H9 (cell line): Measurements from ENCODE around the gene ABCG8. TPM values are rescaled to one million over a fixed set of nuclear protein-coding genes. Genes with fewer than 3 reads are reported as not detected.

Source experiments
- DNase-seq: peaks from one replicate; pipeline ENCODE4 v3.0.0-alpha.2; 2017
- H2AFZ ChIP-seq: one replicate; pipeline ENCODE4 v1.6.1; 2013; ENCODE audit warnings: mild to moderate bottlenecking, low read length, control low read depth, moderate library complexity
- H2AK5ac ChIP-seq: 2 replicates; pipeline ENCODE4 v1.6.1; 2013; ENCODE audit warnings: low read length, control low read depth, mixed read lengths; ENCODE audit not compliant: insufficient read length
- H2BK120ac ChIP-seq: one replicate; pipeline ENCODE4 v1.6.1; 2013; ENCODE audit warnings: low read depth, mild to moderate bottlenecking, low read length, control low read depth, inconsistent platforms; ENCODE audit not compliant: poor library complexity, severe bottlenecking
- H2BK12ac ChIP-seq: 2 replicates; pipeline ENCODE4 v1.6.1; 2013; ENCODE audit warnings: low read length, control low read depth, mixed read lengths, low read depth; ENCODE audit not compliant: insufficient read length
- H2BK15ac ChIP-seq: 2 replicates; pipeline ENCODE4 v1.6.1; 2013; ENCODE audit warnings: low read depth, low read length, control low read depth
- H2BK20ac ChIP-seq: one replicate; pipeline ENCODE4 v1.6.1; 2013; ENCODE audit warnings: low read depth, mild to moderate bottlenecking, low read length, control low read depth, inconsistent platforms; ENCODE audit not compliant: poor library complexity, severe bottlenecking
- H2BK5ac ChIP-seq: 2 replicates; pipeline ENCODE4 v1.6.1; 2013; ENCODE audit warnings: low read length, control low read depth, mixed read lengths; ENCODE audit not compliant: insufficient read length
- H3K14ac ChIP-seq: 2 replicates; pipeline ENCODE4 v1.6.1; 2013; ENCODE audit warnings: low read length, control low read depth; ENCODE audit not compliant: insufficient read depth
- H3K18ac ChIP-seq: 2 replicates; pipeline ENCODE4 v1.6.1; 2013; ENCODE audit warnings: low read depth, mild to moderate bottlenecking, mixed read lengths, low read length, control low read depth; ENCODE audit not compliant: insufficient read length
- H3K23ac ChIP-seq: 2 replicates; pipeline ENCODE4 v1.6.1; 2013; ENCODE audit warnings: low read length, control low read depth, mixed read lengths, low read depth; ENCODE audit not compliant: insufficient read length
- H3K23me2 ChIP-seq: 2 replicates; pipeline ENCODE4 v1.6.1; 2013; ENCODE audit warnings: low read depth, mild to moderate bottlenecking, mixed read lengths, low read length, control low read depth; ENCODE audit not compliant: insufficient read length, poor library complexity, severe bottlenecking
- H3K27ac ChIP-seq: 2 replicates; pipeline ENCODE4 v1.5.1; 2013; ENCODE audit warnings: low read length, control low read depth, mixed read lengths, low read depth; ENCODE audit not compliant: insufficient read length
- H3K27me3 ChIP-seq: 2 replicates; pipeline ENCODE4 v1.6.1; 2013; ENCODE audit warnings: low read length, control low read depth, inconsistent platforms; ENCODE audit not compliant: insufficient read depth
- H3K4ac ChIP-seq: 2 replicates; pipeline ENCODE4 v1.6.1; 2013; ENCODE audit warnings: low read depth, mild to moderate bottlenecking, control low read depth, inconsistent platforms, low read length, moderate library complexity
- H3K4me1 ChIP-seq: 2 replicates; pipeline ENCODE4 v1.6.1; 2013; ENCODE audit warnings: low read length, control low read depth, inconsistent platforms; ENCODE audit not compliant: insufficient read depth
- H3K4me2 ChIP-seq: 2 replicates; pipeline ENCODE4 v1.6.1; 2013; ENCODE audit warnings: low read length, control low read depth, mixed read lengths; ENCODE audit not compliant: insufficient read length, insufficient read depth
- H3K56ac ChIP-seq: 2 replicates; pipeline ENCODE4 v1.6.1; 2013; ENCODE audit warnings: low read depth, mild to moderate bottlenecking, mixed read lengths, low read length, control low read depth; ENCODE audit not compliant: insufficient read length
- H3K79me1 ChIP-seq: 2 replicates; pipeline ENCODE4 v1.6.1; 2013; ENCODE audit warnings: low read depth, mild to moderate bottlenecking, moderate library complexity, low read length, control low read depth, inconsistent platforms; ENCODE audit not compliant: insufficient read depth, poor library complexity, severe bottlenecking
- H3K79me2 ChIP-seq: 2 replicates; pipeline ENCODE4 v1.6.1; 2013; ENCODE audit warnings: low read length, control low read depth, inconsistent platforms; ENCODE audit not compliant: insufficient read depth
- H3K9ac ChIP-seq: 2 replicates; pipeline ENCODE4 v1.6.1; 2013; ENCODE audit warnings: low read length, control low read depth, mixed read lengths; ENCODE audit not compliant: insufficient read length; ENCODE audit errors: extremely low read depth
- H3K9me3 ChIP-seq: one replicate; pipeline ENCODE4 v1.6.1; 2013; ENCODE audit warnings: low read depth, low read length, inconsistent platforms; ENCODE audit not compliant: control insufficient read depth
- H3T11ph ChIP-seq: one replicate; pipeline ENCODE4 v1.6.1; 2013; ENCODE audit warnings: mild to moderate bottlenecking, low read length, control low read depth, inconsistent platforms
- H4K20me1 ChIP-seq: one replicate; pipeline ENCODE4 v1.6.1; 2013; ENCODE audit not compliant: control insufficient read depth, insufficient read length, insufficient read depth
- H4K5ac ChIP-seq: 2 replicates; pipeline ENCODE4 v1.6.1; 2013; ENCODE audit warnings: low read depth, mild to moderate bottlenecking, mixed read lengths, low read length, control low read depth; ENCODE audit not compliant: insufficient read length
- H4K8ac ChIP-seq: replicated peaks from 2 replicates; pipeline ENCODE4 v1.6.1; 2013; ENCODE audit warnings: low read length, control low read depth, mixed read lengths, low read depth; ENCODE audit not compliant: insufficient read length
- H4K91ac ChIP-seq: 2 replicates; pipeline ENCODE4 v1.6.1; 2013; ENCODE audit warnings: low read depth, mild to moderate bottlenecking, moderate library complexity, mixed read lengths, low read length, control low read depth; ENCODE audit not compliant: insufficient read length
- H3K27ac Mint-ChIP-seq, 3 experiments: 2 replicates in 2 of 3; 3 replicates in 1 of 3; pipeline ENCODE4 v1.8.0; 2020 to 2021; ENCODE audit warnings: mixed read lengths in 3 of 3, mild to moderate bottlenecking in 1 of 3, moderate library complexity in 1 of 3
- H3K27me3 Mint-ChIP-seq: 2 replicates; pipeline ENCODE4 v1.8.0; 2021; ENCODE audit warnings: low read depth, mild to moderate bottlenecking, moderate library complexity, mixed read lengths
- H3K36me3 Mint-ChIP-seq, 3 experiments: 2 replicates in 2 of 3; 3 replicates in 1 of 3; pipeline ENCODE4 v1.8.0; 2020 to 2021; ENCODE audit warnings: low read depth in 3 of 3, mixed read lengths in 3 of 3; ENCODE audit not compliant: insufficient read depth in 1 of 3
- H3K4me1 Mint-ChIP-seq, 2 experiments: 2 replicates each; pipeline ENCODE4 v1.8.0; 2020; ENCODE audit warnings: mixed read lengths in 2 of 2
- H3K4me3 Mint-ChIP-seq, 2 experiments: 2 replicates in 1 of 2; 3 replicates in 1 of 2; pipeline ENCODE4 v1.8.0; 2020 to 2021; ENCODE audit warnings: mild to moderate bottlenecking in 2 of 2, mixed read lengths in 2 of 2, moderate library complexity in 1 of 2
- H3K9me3 Mint-ChIP-seq, 2 experiments: 2 replicates in 1 of 2; 3 replicates in 1 of 2; pipeline ENCODE4 v1.8.0; 2020; ENCODE audit warnings: mild to moderate bottlenecking in 2 of 2, mixed read lengths in 2 of 2, moderate library complexity in 1 of 2
- CTCF ChIP-seq: fragments of 200-600 bp; sonication (generic); conservative IDR thresholded peaks from 3 replicates; pipeline ENCODE4 v1.8.0; 2021; ENCODE audit warnings: antibody characterized with exemption, mild to moderate bottlenecking
- WGBS: extraction: QIAGEN DNeasy Blood & Tissue Kit; methylation state at CpG from one replicate; pipeline ENCODE4 v1.1.7; 2013; ENCODE audit warnings: missing lambda C conversion rate, low lambda C conversion rate, mixed read lengths; ENCODE audit not compliant: insufficient read length; ENCODE audit errors: extremely low coverage; 5-methylcytosine and 5-hydroxymethylcytosine counted together
- total RNA-seq: library from RNA; stranded (reverse); gene quantifications from 2 replicates; pipeline ENCODE4 v1.2.1, GENCODE V29; 2021

Gene ABCG8
- total RNA-seq, 1 experiment from 2014 or later: not detected

GRCh38 chr2:43845181-43845580 lies 6.4 kb downstream of the ABCG8 start:
- H4K8ac ChIP-seq: no peak overlapping the region
- H3K36me3 Mint-ChIP-seq: no peaks in the 10 kb centered on the region

More at GRCh38 chr2:43845181-43845580, 6.4 kb downstream of the ABCG8 start:
- Histone ChIP-seq H3K9me3 (no peaks in the 10 kb centered on the region), H3K79me1 (no peaks in the 10 kb centered on the region), H2BK5ac (no peak overlapping the region), H3K9ac (no peak overlapping the region), H3K27me3 (no peaks in the 10 kb centered on the region), H3K79me2 (no peaks in the 10 kb centered on the region), H3K23ac (no peak overlapping the region), H2BK20ac (no peak overlapping the region), H3K4me1 (no peaks in the 10 kb centered on the region; the same call in 1 of the 2 replicates), H3K4me2 (no peak overlapping the region), H3K4ac (no peak overlapping the region), H3K14ac (no peak overlapping the region), H4K91ac (no peak overlapping the region), H3K23me2 (no peaks in the 10 kb centered on the region), H2BK12ac (no peak overlapping the region), H2BK120ac (no peak overlapping the region), H3K56ac (no peak overlapping the region), H3K18ac (no peak overlapping the region), H4K5ac (no peak overlapping the region), H2BK15ac (no peak overlapping the region), H3T11ph (no peak overlapping the region), H2AFZ (no peak overlapping the region), H3K27ac (no peak overlapping the region), H4K20me1 (no peaks in the 10 kb centered on the region), H2AK5ac (no peak overlapping the region)
- H3K27ac Mint-ChIP-seq: no peak overlapping the region
- DNase-seq: no peak
- no peak for TF ChIP-seq CTCF
- H3K27me3 Mint-ChIP-seq: peaks cover 7% of the 10 kb centered on the region; the same call in 1 of the 2 replicates
- no peak overlapping the region for H3K4me3 Mint-ChIP-seq
- H3K4me1 Mint-ChIP-seq: peaks cover 0 to 5% of the 10 kb centered on the region in 2 experiments; a peak in 2 of 4 replicates
- no CpG with 5 or more reads among the region's 1 CpG for WGBS
- H3K9me3 Mint-ChIP-seq: no peaks in the 10 kb centered on the region
